ENCODE results near the gene PSMG3.

- TF ChIP-seq POLR2A (IDR thresholded peaks at IDR 0.05) = no peak
- no peak for TF ChIP-seq CTCF (IDR thresholded peaks at IDR 0.05)
- TF ChIP-seq POLR2AphosphoS5 (IDR thresholded peaks at IDR 0.05) = no peak
Observed at GRCh38 chr7:1521456-1521855, 48.4 kb downstream of the PSMG3 start.

All from prostate gland (tissue), 2 donors.